Astrocyte (in vitro differentiated cells and primary cell): ENCODE results near the gene LCE1F. TPM values are rescaled to one million over a fixed set of nuclear protein-coding genes. Genes with fewer than 3 reads are reported as not detected.

ENCODE experiments used
- DNase-seq: peaks from one replicate; pipeline ENCODE4 v3.0.0-alpha.2; 2010; ENCODE audit warnings: low read depth
- FAIRE-seq: peaks from 2 replicates; lab custom pipeline; 2011; peaks lifted over from hg19 to GRCh38; lab: Jason Lieb, UNC
- H2AFZ ChIP-seq: 2 replicates; pipeline ENCODE4 v1.6.0; 2012; ENCODE audit warnings: low read depth, low read length, inconsistent platforms
- H3K27ac ChIP-seq: 2 replicates; pipeline ENCODE4 v1.5.1; 2011; ENCODE audit warnings: low read depth, low read length, inconsistent platforms
- H3K27me3 ChIP-seq: 2 replicates; pipeline ENCODE4 v1.6.0; 2011; ENCODE audit warnings: low read length, inconsistent platforms; ENCODE audit not compliant: insufficient read depth
- H3K36me3 ChIP-seq: 2 replicates; pipeline ENCODE4 v1.5.1; 2011; ENCODE audit warnings: low read length, inconsistent platforms; ENCODE audit not compliant: insufficient read depth
- H3K4me1 ChIP-seq: 2 replicates; pipeline ENCODE4 v1.5.1; 2011; ENCODE audit warnings: low read length, inconsistent platforms; ENCODE audit not compliant: insufficient read depth
- H3K4me2 ChIP-seq: 2 replicates; pipeline ENCODE4 v1.6.0; 2012; ENCODE audit warnings: low read length, inconsistent platforms
- H3K4me3 ChIP-seq: 2 replicates; pipeline ENCODE4 v1.5.1; 2011; ENCODE audit warnings: low read depth, mild to moderate bottlenecking, low read length, inconsistent platforms; ENCODE audit not compliant: insufficient read depth
- H3K79me2 ChIP-seq: 2 replicates; pipeline ENCODE4 v1.6.0; 2012; ENCODE audit warnings: mild to moderate bottlenecking, low read length, inconsistent platforms; ENCODE audit not compliant: insufficient read depth
- H3K9ac ChIP-seq: 2 replicates; pipeline ENCODE4 v1.6.0; 2012; ENCODE audit warnings: mild to moderate bottlenecking, low read length, inconsistent platforms
- H3K9me3 ChIP-seq: 2 replicates; pipeline ENCODE4 v1.5.1; 2012; ENCODE audit warnings: low read depth, mild to moderate bottlenecking, low read length, inconsistent platforms; ENCODE audit not compliant: insufficient read depth
- H4K20me1 ChIP-seq: 2 replicates; pipeline ENCODE4 v1.6.0; 2012; ENCODE audit warnings: low read length, inconsistent platforms; ENCODE audit not compliant: insufficient read depth
- H3K27ac Mint-ChIP-seq: one replicate; pipeline ENCODE4 v1.8.0; 2021; ENCODE audit warnings: mild to moderate bottlenecking, mixed read lengths; ENCODE audit not compliant: unreplicated experiment
- H3K27me3 Mint-ChIP-seq: one replicate; pipeline ENCODE4 v1.8.0; 2021; ENCODE audit warnings: low read depth, mixed read lengths; ENCODE audit not compliant: unreplicated experiment
- H3K36me3 Mint-ChIP-seq: one replicate; pipeline ENCODE4 v1.8.0; 2021; ENCODE audit warnings: low read depth, mixed read lengths; ENCODE audit not compliant: unreplicated experiment
- H3K4me1 Mint-ChIP-seq: one replicate; pipeline ENCODE4 v1.8.0; 2021; ENCODE audit warnings: low read depth, mixed read lengths; ENCODE audit not compliant: unreplicated experiment
- H3K4me3 Mint-ChIP-seq: one replicate; pipeline ENCODE4 v1.8.0; 2021; ENCODE audit warnings: mild to moderate bottlenecking, moderate library complexity, mixed read lengths; ENCODE audit not compliant: unreplicated experiment
- H3K9me3 Mint-ChIP-seq: one replicate; pipeline ENCODE4 v1.8.0; 2021; ENCODE audit warnings: mild to moderate bottlenecking, mixed read lengths; ENCODE audit not compliant: unreplicated experiment
- CTCF ChIP-seq: IDR thresholded peaks from 2 replicates; pipeline ENCODE4 v1.5.1; 2011; ENCODE audit warnings: low read depth, mild to moderate bottlenecking, inconsistent platforms, low read length, moderate library complexity; ENCODE audit not compliant: insufficient read depth
- EZH2 ChIP-seq: IDR thresholded peaks from 2 replicates; pipeline ENCODE4 v1.6.1; 2012; ENCODE audit warnings: mild to moderate bottlenecking, low read length, inconsistent platforms; ENCODE audit not compliant: insufficient read depth
- total RNA-seq: library from RNA; stranded (reverse); gene quantifications from 2 replicates; pipeline ENCODE4 v1.2.1, GENCODE V29; 2021

LCE1F gene
- total RNA-seq, 1 donor from 2014 or later = not detected

- Histone ChIP-seq H3K4me3 (no peak overlapping the region), H3K79me2 (no peaks in the 10 kb centered on the region), H3K27me3 (no peaks in the 10 kb centered on the region), H3K4me2 (no peak overlapping the region), H3K36me3 (no peaks in the 10 kb centered on the region), H3K9me3 (no peaks in the 10 kb centered on the region), H3K9ac (no peak overlapping the region), H3K27ac (no peak overlapping the region), H3K4me1 (no peaks in the 10 kb centered on the region), H2AFZ (no peak overlapping the region), H4K20me1 (no peaks in the 10 kb centered on the region)
- DNase-seq = no peak
- no peak for FAIRE-seq
- Mint-ChIP-seq H3K4me3 (no peak overlapping the region), H3K9me3 (peaks cover 3% of the 10 kb centered on the region), H3K27ac (no peak overlapping the region), H3K36me3 (no peaks in the 10 kb centered on the region), H3K27me3 (peaks cover 4% of the 10 kb centered on the region), H3K4me1 (no peaks in the 10 kb centered on the region)
- TF ChIP-seq CTCF (no peak), EZH2 (no peak)
Measured at GRCh38 chr1:152777510-152778137, 2.7 kb downstream of the LCE1F start.

GRCh38 chr1:152783095-152783494 lies 8.2 kb downstream of the LCE1F start:
- H3K9ac ChIP-seq = no peak overlapping the region
- H3K4me2 ChIP-seq = no peak overlapping the region
- H3K79me2 ChIP-seq = no peaks in the 10 kb centered on the region
- H3K36me3 ChIP-seq = no peaks in the 10 kb centered on the region
- no peak overlapping the region for H3K27ac ChIP-seq
- Mint-ChIP-seq H3K36me3 (no peaks in the 10 kb centered on the region), H3K9me3 (no peaks in the 10 kb centered on the region), H3K4me1 (no peaks in the 10 kb centered on the region), H3K4me3 (no peak overlapping the region), H3K27ac (no peak overlapping the region), H3K27me3 (no peaks in the 10 kb centered on the region)
- DNase-seq (no peak), FAIRE-seq (no peak)
- H3K9me3 ChIP-seq = no peaks in the 10 kb centered on the region
- no peak overlapping the region for H3K4me3 ChIP-seq
- no peaks in the 10 kb centered on the region for H3K27me3 ChIP-seq
- TF ChIP-seq EZH2 = no peak
- TF ChIP-seq CTCF = no peak
- H2AFZ ChIP-seq = no peak overlapping the region
- H4K20me1 ChIP-seq = no peaks in the 10 kb centered on the region
- H3K4me1 ChIP-seq = no peaks in the 10 kb centered on the region

- TF ChIP-seq CTCF (no peak), EZH2 (no peak)
- Mint-ChIP-seq H3K9me3 (no peaks in the 10 kb centered on the region), H3K4me1 (no peaks in the 10 kb centered on the region), H3K36me3 (no peaks in the 10 kb centered on the region), H3K4me3 (no peak within 1 kb of the TSS), H3K27me3 (no peaks in the 10 kb centered on the region), H3K27ac (no peak within 1 kb of the TSS)
- DNase-seq (no peak), FAIRE-seq (no peak)
- Histone ChIP-seq H3K9ac (no peak within 1 kb of the TSS), H3K4me1 (no peaks in the 10 kb centered on the region), H3K36me3 (no peaks in the 10 kb centered on the region), H3K4me3 (no peak within 1 kb of the TSS), H3K4me2 (no peak within 1 kb of the TSS), H3K27me3 (no peaks in the 10 kb centered on the region), H3K9me3 (no peaks in the 10 kb centered on the region), H2AFZ (no peak within 1 kb of the TSS), H4K20me1 (no peaks in the 10 kb centered on the region), H3K79me2 (no peaks in the 10 kb centered on the region), H3K27ac (no peak within 1 kb of the TSS)
Measured at GRCh38 chr1:152786077-152786476, 11.1 kb downstream of the LCE1F start, which contains the start of gene LCE1E. Gene LCE1E, plus strand, starts transcription at chr1:152786257. Its CDS starts 1,043 bp downstream, at chr1:152787300.
